Measurements from ENCODE around the gene PIK3C2G.

PIK3C2G gene

DNA sequence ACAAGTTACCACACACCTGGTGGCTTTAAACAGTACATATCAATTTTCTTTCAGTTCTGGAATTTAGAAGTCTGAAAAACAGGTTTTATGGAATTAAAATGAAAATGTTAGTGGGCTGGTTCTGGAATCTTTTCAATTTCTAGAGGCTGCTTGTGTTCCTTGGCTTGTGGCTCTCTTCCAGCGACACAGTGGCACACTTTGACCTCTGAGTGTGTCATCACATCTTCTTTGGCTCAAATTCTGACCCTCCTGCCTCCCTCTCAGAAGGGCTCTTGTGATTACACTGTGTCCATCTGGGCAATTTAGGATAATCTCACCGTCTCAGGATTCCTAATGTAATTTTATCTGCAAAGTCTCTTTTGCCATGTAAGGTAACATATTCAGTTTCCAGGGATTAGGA, 306.5 kb downstream of the PIK3C2G start:
- H3K4me3 Mint-ChIP-seq: no peak overlapping the region
- H3K9me3 Mint-ChIP-seq: peaks cover 5% of the 10 kb centered on the region
- H3K27me3 Mint-ChIP-seq: no peaks in the 10 kb centered on the region
- H3K36me3 Mint-ChIP-seq (ENCODE audit: low read depth): no peaks in the 10 kb centered on the region
- intact Hi-C loops (cut with micrococcal nuclease): no loop called here
- no peak overlapping the region for H3K27ac Mint-ChIP-seq
- H3K4me1 Mint-ChIP-seq (ENCODE audit: low read depth): no peaks in the 10 kb centered on the region

- peaks cover 5% of the 10 kb centered on the region for H3K9me3 Mint-ChIP-seq
- intact Hi-C loops (cut with micrococcal nuclease): no loop called here
- no peak overlapping the region for H3K27ac Mint-ChIP-seq
- no peaks in the 10 kb centered on the region for H3K4me1 Mint-ChIP-seq (ENCODE audit: low read depth)
- H3K27me3 Mint-ChIP-seq: no peaks in the 10 kb centered on the region
- H3K4me3 Mint-ChIP-seq: no peak overlapping the region
- no peaks in the 10 kb centered on the region for H3K36me3 Mint-ChIP-seq (ENCODE audit: low read depth)
These were observed 309.2 kb downstream of the PIK3C2G start for GRCh38 chr12:18570543-18570942.

DNA sequence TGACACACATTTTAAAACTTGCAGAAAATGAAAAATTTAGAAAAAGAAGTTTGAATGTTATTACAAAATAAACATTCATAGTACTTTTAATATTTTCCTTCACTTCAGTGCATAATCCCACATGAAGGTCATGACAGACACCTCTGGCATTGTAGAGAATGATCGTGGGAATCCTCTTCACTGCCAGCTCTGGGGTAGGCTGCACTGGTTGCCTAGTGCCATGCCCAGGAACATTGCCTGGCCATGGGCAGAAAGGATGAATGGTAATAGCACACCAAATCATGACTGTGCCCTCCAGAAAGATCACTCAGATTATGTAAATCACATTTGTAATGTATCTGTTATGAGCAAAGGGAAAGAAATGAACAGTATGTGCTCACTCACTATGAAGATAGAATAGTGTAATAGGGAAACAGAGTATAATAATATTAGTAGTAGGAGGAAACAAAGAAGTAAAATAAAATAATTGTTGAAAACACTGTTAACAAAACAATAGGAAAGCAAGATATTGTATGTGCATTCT, 314.8 kb downstream of the PIK3C2G start:
- intact Hi-C loops (cut with micrococcal nuclease): no loop called here
- no peaks in the 10 kb centered on the region for H3K4me1 Mint-ChIP-seq (ENCODE audit: low read depth)
- H3K27ac Mint-ChIP-seq: no peak overlapping the region
- H3K9me3 Mint-ChIP-seq: no peaks in the 10 kb centered on the region
- no peak overlapping the region for H3K4me3 Mint-ChIP-seq
- no peaks in the 10 kb centered on the region for H3K36me3 Mint-ChIP-seq (ENCODE audit: low read depth)
- H3K27me3 Mint-ChIP-seq: no peaks in the 10 kb centered on the region

GRCh38 chr12:18576648-18577047, 315.3 kb downstream of the PIK3C2G start:
- Mint-ChIP-seq H3K4me3 (no peak overlapping the region), H3K27ac (no peak overlapping the region), H3K36me3 (ENCODE audit: low read depth) (no peaks in the 10 kb centered on the region), H3K4me1 (ENCODE audit: low read depth) (no peaks in the 10 kb centered on the region), H3K27me3 (no peaks in the 10 kb centered on the region), H3K9me3 (peaks cover under 1% of the 10 kb centered on the region)
- intact Hi-C loops (cut with micrococcal nuclease): no loop called here

DNA sequence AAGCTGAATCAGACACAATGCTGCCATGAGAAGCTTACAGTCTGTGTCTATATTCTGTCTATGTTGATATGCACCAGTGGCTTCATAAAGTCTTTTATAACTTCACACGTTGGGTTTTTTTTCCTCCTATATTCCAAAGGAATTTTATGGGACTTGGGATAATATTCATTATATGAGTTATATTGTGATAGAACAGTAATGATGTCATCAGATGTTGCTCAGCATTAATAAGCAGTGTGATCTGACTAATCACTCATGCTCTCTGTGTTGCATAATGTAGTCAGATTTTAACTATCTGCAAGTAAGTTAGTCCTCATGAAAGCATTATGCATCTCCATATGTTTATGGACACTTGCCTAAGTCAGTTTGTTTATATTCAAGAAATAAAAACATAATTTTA, 316.9 kb downstream of the PIK3C2G start:
- peaks cover 8% of the 10 kb centered on the region for H3K9me3 Mint-ChIP-seq
- intact Hi-C loops (cut with micrococcal nuclease): no loop called here
- no peaks in the 10 kb centered on the region for H3K36me3 Mint-ChIP-seq (ENCODE audit: low read depth)
- H3K4me1 Mint-ChIP-seq (ENCODE audit: low read depth): no peaks in the 10 kb centered on the region
- H3K27ac Mint-ChIP-seq: no peak overlapping the region
- no peaks in the 10 kb centered on the region for H3K27me3 Mint-ChIP-seq
- no peak overlapping the region for H3K4me3 Mint-ChIP-seq

- H3K4me1 Mint-ChIP-seq (ENCODE audit: low read depth): no peaks in the 10 kb centered on the region
- H3K4me3 Mint-ChIP-seq: no peak overlapping the region
- intact Hi-C loops (cut with micrococcal nuclease): no loop called here
- no peak overlapping the region for H3K27ac Mint-ChIP-seq
- H3K36me3 Mint-ChIP-seq (ENCODE audit: low read depth): no peaks in the 10 kb centered on the region
- peaks cover 29% of the 10 kb centered on the region for H3K9me3 Mint-ChIP-seq
- no peaks in the 10 kb centered on the region for H3K27me3 Mint-ChIP-seq
These were observed 319.0 kb downstream of the PIK3C2G start for GRCh38 chr12:18580291-18580690.

- intact Hi-C loops (cut with micrococcal nuclease): no loop called here
- no peaks in the 10 kb centered on the region for H3K27me3 Mint-ChIP-seq
- no peak overlapping the region for H3K4me3 Mint-ChIP-seq
- H3K27ac Mint-ChIP-seq: no peak overlapping the region
- no peaks in the 10 kb centered on the region for H3K4me1 Mint-ChIP-seq (ENCODE audit: low read depth)
- H3K36me3 Mint-ChIP-seq (ENCODE audit: low read depth): no peaks in the 10 kb centered on the region
- H3K9me3 Mint-ChIP-seq: peaks cover 33% of the 10 kb centered on the region
These were observed 319.4 kb downstream of the PIK3C2G start for GRCh38 chr12:18580706-18581105.

DNA sequence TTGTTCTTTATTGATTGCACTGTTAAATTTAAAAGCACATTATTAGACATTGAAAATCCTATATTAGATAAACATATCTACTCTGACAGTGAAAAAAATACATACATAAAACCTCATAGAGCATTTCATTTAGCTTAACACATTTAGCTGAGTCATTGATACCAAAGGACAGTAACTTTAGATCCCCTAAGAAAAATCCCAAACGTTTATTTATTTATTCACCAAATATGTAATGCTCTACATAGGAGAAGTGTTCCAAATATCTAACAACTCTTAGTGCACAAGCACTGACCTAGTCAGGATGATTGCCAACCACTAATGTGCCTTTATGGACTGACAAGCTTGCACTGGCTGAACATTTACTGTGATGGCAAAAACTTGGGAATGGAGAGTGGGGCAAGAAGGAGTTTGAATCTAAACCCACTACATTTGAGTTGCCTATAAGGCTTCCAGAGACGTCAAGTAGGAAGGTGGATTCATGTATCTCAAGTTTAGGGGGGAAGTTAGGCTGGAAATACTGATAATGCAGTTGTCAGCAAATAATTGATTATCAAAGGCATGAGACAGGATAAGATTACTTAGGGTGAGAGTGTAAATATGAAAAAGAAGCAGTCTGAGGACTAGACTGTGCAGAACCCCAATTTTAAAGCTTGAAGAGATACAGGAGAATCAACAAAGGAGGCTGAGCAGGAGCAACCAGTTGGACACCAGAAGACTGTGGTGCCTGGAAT, 320.1 kb downstream of the PIK3C2G start:
- Mint-ChIP-seq H3K4me1 (ENCODE audit: low read depth) (no peaks in the 10 kb centered on the region), H3K36me3 (ENCODE audit: low read depth) (no peaks in the 10 kb centered on the region), H3K27ac (no peak overlapping the region), H3K9me3 (peaks cover 40% of the 10 kb centered on the region), H3K27me3 (no peaks in the 10 kb centered on the region), H3K4me3 (no peak overlapping the region)
- intact Hi-C loops (cut with micrococcal nuclease): no loop called here

GRCh38 chr12:18583655-18584054, 322.3 kb downstream of the PIK3C2G start:
- intact Hi-C loops (cut with micrococcal nuclease): no loop called here
- Mint-ChIP-seq H3K27ac (no peak overlapping the region), H3K36me3 (ENCODE audit: low read depth) (no peaks in the 10 kb centered on the region), H3K4me1 (ENCODE audit: low read depth) (no peaks in the 10 kb centered on the region), H3K9me3 (peaks cover 50% of the 10 kb centered on the region), H3K27me3 (no peaks in the 10 kb centered on the region), H3K4me3 (no peak overlapping the region)

DNA sequence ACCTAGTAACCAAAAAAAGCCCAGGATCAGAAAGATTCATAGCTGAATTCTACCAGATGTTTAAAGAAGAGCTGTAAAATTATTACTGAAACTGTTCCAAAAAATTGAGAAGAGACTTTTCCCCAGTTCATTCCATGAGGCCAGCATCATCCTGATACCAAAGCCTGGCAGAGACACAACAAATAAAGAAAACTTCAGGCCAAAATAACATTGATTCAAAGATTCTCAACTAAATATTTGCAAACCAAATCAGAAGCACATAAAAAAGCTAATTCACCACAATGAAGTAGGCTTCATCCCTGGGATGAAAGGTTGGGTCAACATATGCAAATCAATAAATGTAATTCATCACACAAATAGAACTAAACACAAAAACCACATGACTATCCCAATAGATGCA, 325.3 kb downstream of the PIK3C2G start:
- Mint-ChIP-seq H3K9me3 (peaks cover 50% of the 10 kb centered on the region), H3K4me3 (no peak overlapping the region), H3K27me3 (no peaks in the 10 kb centered on the region), H3K27ac (no peak overlapping the region), H3K36me3 (ENCODE audit: low read depth) (no peaks in the 10 kb centered on the region), H3K4me1 (ENCODE audit: low read depth) (no peaks in the 10 kb centered on the region)
- intact Hi-C loops (cut with micrococcal nuclease): no loop called here

DNA sequence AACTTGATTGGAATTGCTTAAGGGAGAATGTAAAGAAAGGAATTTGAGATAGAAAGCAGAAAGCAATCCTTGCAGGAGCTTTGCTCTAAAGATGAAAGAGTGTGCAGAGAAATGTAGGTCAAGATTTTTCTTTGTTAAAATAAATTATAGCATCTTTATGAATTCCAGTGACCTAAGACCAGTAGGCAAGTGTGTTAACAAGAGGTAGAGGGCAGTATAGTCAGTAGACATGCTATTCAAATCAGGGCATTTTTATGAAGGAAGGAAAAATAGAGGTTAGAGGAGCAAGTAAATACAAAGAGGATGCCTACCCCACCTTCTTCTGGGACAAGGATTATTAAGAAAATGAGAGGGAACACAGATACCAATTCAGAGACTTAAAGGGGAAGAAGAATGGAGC, 328.0 kb downstream of the PIK3C2G start:
- intact Hi-C loops (cut with micrococcal nuclease): no loop called here
- Mint-ChIP-seq H3K4me3 (no peak overlapping the region), H3K4me1 (ENCODE audit: low read depth) (no peaks in the 10 kb centered on the region), H3K27me3 (no peaks in the 10 kb centered on the region), H3K9me3 (peaks cover 31% of the 10 kb centered on the region), H3K27ac (no peak overlapping the region), H3K36me3 (ENCODE audit: low read depth) (no peaks in the 10 kb centered on the region)

GRCh38 chr12:18591473-18591872, 330.2 kb downstream of the PIK3C2G start:
- H3K4me1 Mint-ChIP-seq (ENCODE audit: low read depth): no peaks in the 10 kb centered on the region

GRCh38 chr12:18595412-18595811, 334.1 kb downstream of the PIK3C2G start:
- intact Hi-C loops (cut with micrococcal nuclease): no loop called here
- H3K4me3 Mint-ChIP-seq: no peak overlapping the region
- H3K36me3 Mint-ChIP-seq (ENCODE audit: low read depth): no peaks in the 10 kb centered on the region
- no peaks in the 10 kb centered on the region for H3K4me1 Mint-ChIP-seq (ENCODE audit: low read depth)
- H3K27ac Mint-ChIP-seq: no peak overlapping the region
- no peaks in the 10 kb centered on the region for H3K9me3 Mint-ChIP-seq
- H3K27me3 Mint-ChIP-seq: no peaks in the 10 kb centered on the region

More at GRCh38 chr12:18591473-18591872, 330.2 kb downstream of the PIK3C2G start:
- intact Hi-C loops (cut with micrococcal nuclease): no loop called here
- Mint-ChIP-seq H3K27ac (no peak overlapping the region), H3K36me3 (ENCODE audit: low read depth) (no peaks in the 10 kb centered on the region), H3K9me3 (peaks cover 9% of the 10 kb centered on the region), H3K27me3 (no peaks in the 10 kb centered on the region), H3K4me3 (no peak overlapping the region)

GRCh38 chr12:18601962-18602361, 340.6 kb downstream of the PIK3C2G start:
- H3K27me3 Mint-ChIP-seq: no peaks in the 10 kb centered on the region
- intact Hi-C loops (cut with micrococcal nuclease): no loop called here
- peaks cover 10% of the 10 kb centered on the region for H3K9me3 Mint-ChIP-seq
- no peak overlapping the region for H3K4me3 Mint-ChIP-seq
- H3K36me3 Mint-ChIP-seq (ENCODE audit: low read depth): no peaks in the 10 kb centered on the region
- H3K27ac Mint-ChIP-seq: no peak overlapping the region
- no peaks in the 10 kb centered on the region for H3K4me1 Mint-ChIP-seq (ENCODE audit: low read depth)

DNA sequence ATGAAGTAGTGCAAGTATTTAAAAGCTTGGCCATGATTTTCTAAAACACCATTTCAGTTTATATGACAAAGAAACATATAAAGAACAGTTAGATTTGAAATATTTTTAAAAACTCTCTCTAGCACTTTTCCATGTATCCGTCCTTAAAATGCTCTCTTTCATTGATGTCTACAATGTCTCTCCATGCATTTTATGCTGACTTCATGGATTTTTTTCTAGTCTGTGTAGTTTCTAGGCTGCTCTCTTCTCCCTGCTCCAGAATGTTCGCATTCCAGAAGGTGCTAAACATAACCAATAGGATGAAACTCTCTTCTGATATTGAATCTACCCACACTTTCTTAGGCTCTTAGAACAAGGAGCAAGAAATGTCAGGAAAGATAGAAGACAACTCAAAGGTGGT, 351.7 kb downstream of the PIK3C2G start:
- Mint-ChIP-seq H3K36me3 (ENCODE audit: low read depth) (no peaks in the 10 kb centered on the region), H3K4me3 (no peak overlapping the region), H3K4me1 (ENCODE audit: low read depth) (no peaks in the 10 kb centered on the region), H3K27ac (no peak overlapping the region), H3K27me3 (no peaks in the 10 kb centered on the region), H3K9me3 (no peaks in the 10 kb centered on the region)
- intact Hi-C loops (cut with micrococcal nuclease): no loop called here

Data from dendritic cell treated with granulocyte-macrophage colony-stimulating factor and Interleukin-4, amounts not matched to agents 40 ng/mL and 50 ng/mL, for 4 days (primary cell).